Fibroblast of skin of abdomen (primary cell): ENCODE measurements around the gene PARVB.
A peak's percentile ranks its signal among the peaks of the same experiment; 100 is the strongest.
"Not testable (repeated sequence)": the region's sequence is repeated elsewhere in the genome, so short reads cannot be mapped to it uniquely, and the experiment has no call there.

ENCODE experiments used
- DNase-seq: peaks from one replicate; pipeline ENCODE4 v3.0.0-alpha.2; 2013

The PARVB gene

DNA sequence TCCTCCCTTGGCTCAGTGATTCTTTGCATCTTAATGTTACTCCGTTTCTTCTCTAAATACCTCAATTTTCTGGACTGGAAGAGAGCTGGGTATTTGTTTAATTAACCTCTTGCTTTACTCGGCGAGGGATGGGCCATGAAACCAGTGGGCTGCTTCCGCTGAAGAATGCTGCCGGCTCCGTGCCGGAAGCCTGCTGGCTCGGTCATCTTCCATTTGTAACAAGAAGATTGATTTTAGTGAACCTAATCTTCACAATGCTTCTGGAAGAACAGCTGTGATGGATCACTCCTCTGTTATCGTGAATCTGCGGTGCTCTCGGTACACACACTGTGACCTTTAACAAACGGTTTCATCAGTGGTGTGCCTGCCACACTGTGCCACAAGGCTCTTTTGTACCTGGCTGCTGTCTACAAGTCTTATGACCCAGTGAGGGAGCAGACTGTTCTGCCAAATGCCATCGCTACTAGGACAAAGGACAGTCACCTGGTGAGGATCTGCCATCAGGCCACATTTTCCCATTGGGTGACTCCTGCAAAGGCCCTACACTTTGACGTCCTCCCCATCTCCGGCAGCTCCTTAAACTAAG, 25.3 kb upstream of the PARVB start:
- DNase-seq: no peak

GRCh38 chr22:43999378-43999777, 24.7 kb upstream of the PARVB start:
- no peak for DNase-seq

GRCh38 chr22:44000123-44000522, 24.0 kb upstream of the PARVB start:
- DNase-seq: no peak

- no peak for DNase-seq
Observed at GRCh38 chr22:44001521-44001920, 22.6 kb upstream of the PARVB start.

GRCh38 chr22:44002324-44002723, 21.8 kb upstream of the PARVB start:
- DNase-seq: no peak

DNA sequence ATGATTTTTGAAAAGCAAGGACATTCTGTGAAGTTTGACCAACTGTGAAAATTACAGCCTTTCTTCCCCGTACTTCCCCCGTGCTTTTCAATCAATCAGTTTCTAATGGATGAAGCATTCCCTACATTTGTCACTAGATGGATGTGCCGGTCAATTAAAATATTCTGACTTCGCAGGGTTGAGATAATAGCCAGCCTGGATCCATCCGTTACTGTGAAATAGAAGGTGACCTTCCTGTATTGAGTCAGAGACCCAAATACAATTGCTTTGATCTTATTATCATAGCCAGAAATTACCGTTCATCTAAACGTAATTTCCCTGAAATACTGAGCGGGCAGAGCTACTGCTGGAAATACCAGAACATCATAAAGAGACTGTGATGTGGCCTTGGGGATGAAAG, 21.1 kb upstream of the PARVB start:
- DNase-seq: no peak

DNA sequence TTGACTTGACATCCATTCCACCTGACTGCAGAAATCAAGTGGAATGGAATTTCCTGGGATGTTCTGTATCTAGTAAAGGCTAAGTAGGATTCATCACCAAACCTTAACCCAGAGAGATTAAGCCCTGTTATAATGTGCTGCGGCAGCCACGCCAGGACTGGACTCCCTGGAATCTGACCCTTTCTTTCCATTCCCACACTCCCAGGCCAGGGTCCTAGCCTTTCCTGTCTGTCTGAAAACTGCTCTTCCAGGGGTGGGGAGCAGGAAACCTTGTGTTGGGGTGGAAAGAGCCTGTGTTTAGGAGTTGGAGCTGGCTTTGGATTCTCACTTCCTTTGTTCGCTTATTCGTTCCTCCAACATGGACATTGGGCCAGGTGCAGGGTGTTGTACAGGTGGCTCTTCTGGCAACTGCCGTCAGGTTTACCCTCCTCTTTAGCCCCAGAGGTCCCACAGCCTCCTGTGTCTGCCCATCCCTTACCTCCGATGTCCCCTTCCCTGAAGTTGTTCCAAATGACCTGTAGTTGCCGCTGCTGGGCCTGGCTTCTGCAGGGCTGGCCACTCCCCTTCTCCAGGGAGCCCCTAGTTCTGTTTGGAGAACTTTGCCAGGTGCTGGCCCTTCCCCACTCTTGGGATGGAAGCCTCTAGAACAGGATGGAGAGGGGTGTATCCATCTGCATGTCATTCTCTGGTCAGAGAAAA, 20.5 kb upstream of the PARVB start:
- DNase-seq: no peak

DNA sequence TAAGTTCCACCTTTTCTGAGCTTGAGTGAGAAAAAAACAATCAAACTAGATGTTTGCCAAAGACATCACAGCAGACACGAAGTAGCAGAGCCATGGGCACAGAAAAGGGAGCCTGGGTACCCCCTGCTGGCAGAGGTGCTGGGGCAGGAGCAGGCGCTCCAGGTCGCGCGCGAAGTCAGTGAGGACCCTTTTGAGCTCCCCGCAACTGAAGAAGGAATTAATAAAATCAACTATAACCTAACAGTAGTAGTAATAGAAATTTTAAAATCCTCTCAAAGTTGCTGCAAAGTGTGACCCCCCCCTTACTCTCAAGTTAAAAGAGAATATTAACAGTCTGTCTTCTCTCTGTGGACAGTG, 20.0 kb upstream of the PARVB start:
- DNase-seq: no peak

DNA sequence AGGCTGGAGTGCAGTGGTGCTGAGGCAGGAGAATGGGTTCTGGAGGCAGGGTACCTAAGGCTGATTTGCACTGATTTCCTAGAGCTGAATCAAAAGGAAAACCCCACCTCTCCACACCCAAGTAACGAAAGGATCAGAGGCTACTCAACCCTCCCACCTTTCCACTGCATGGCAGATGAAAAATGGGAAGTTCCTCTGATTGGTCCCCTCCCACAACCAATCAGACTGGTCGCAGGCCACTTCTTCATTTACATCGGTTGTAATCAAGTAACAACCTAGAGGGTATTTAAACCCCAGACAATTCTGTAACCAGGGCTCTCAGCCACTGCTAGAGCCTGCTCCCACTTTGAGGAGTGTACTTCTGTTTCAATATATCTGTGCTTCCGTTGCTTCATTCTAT, 18.6 kb upstream of the PARVB start:
- DNase-seq: no peak

DNA sequence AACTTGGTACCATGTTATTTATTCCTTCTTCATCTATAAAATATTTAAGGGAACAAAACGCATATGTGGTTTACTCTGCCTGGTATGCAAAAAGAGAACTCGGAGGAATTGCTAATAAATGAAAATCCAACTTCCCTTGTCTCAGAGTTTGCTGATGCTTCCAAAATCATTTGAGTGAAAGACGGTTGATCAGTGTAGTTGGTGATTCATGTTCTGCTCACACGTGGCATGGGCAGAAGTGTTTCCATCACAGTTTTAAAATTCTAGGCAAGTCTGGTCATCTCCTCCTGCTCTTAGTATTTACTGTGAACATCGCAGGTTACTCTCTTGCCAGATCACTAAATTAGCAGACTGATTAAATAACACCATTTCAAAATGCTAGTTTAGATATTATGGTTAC, 11.9 kb upstream of the PARVB start:
- no peak for DNase-seq

DNA sequence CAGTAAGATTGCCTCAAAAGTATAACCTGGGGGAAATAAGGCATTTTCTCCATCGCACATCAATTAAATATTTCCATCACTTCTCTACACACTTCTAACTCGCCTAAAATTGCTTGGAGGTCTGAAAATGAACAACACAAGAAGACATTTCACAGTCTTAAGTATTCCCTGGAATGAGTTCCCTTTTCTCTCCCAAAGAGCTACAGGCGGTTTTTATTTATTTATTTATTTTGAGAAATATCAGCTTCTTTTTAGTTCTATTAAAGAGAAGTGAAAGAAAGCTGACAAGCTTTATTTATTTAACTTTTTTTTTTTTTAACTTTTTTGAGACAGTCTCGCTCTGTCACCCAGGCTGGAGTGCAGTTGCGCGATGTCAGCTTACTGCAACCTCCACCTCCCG, 11.5 kb upstream of the PARVB start:
- DNase-seq: no peak

DNA sequence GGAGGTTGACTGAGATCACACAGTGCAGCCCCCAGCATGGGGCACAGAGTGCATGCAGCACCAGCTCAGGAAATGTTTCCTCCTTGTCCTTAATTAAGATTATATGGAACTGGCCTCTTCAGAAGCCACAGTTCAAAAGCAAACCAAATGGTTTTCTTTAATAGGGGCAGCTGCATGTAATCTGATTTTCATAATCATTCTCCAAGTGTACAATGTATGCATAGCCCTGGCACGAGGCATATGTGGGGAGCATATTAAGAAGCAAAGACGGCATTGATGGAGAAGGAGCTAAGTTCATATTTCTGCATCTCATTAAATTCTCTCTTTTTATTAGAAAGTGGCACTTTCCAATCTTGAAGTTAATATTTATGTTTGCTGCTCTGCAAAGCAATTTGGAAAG, 9.9 kb upstream of the PARVB start:
- no peak for DNase-seq

- DNase-seq: not testable (repeated sequence)
Observed at GRCh38 chr22:44016586-44016985, 7.5 kb upstream of the PARVB start.

- no peak for DNase-seq
Observed at GRCh38 chr22:44018594-44018993, 5.5 kb upstream of the PARVB start.

DNA sequence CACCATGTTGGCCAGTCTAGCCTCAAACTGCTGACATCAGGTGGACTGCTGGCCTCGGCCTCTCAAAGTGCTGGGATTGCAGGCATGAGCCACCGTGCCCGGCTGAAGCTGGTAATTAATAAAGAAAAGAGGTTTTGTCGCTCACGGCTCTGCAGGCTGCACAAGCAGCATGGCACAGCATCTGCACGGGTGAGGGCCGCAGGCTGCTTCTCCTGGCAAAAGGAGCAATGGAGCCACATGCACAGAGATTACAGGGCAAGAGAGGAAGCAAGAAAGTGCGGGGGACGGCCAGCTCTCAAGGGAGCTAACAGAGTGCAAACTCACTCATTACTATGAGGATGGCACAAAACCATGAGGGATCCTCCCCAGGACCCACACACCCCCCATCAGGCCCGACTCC, 4.7 kb upstream of the PARVB start:
- no peak for DNase-seq

- peak; percentile 60 for DNase-seq
Observed at GRCh38 chr22:44019846-44020245, 4.3 kb upstream of the PARVB start.

DNA sequence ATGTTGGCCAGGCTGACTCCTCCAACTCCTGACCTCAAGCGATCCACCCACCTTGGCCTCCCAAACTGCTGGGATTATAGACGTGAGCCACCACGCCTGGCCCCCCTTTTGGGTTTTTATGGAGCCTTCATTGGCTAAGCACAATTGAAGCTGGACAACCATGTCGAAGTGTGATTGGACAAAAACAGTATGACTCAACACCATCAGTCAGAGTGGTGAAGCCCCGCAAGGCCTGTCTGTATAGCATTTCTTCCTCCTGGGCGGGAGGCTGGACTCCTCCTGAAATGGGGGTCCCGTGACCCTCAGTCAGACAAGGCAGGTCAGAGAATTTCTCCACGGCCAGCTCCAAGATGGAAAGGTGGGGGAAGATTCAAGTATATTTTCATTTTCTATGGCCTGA, 3.1 kb upstream of the PARVB start:
- peak; percentile 50 for DNase-seq

- peak; percentile 38 for DNase-seq
Observed at GRCh38 chr22:44023404-44024287, 456 bp upstream of the PARVB start.

- no peak for DNase-seq
Observed at GRCh38 chr22:44025171-44026065, 1.3 kb downstream of the PARVB start.

GRCh38 chr22:44026066-44026629, 2.0 kb downstream of the PARVB start:
- DNase-seq: no peak

GRCh38 chr22:44026630-44027511, 2.8 kb downstream of the PARVB start:
- peak; percentile 55 for DNase-seq
